IMR-90 (cell line): Measurements from ENCODE around the gene EIF4A3. TPM values are rescaled to one million over a fixed set of nuclear protein-coding genes. Genes with fewer than 3 reads are reported as not detected.

Experiments
- ATAC-seq: fragments of 200-7000 bp; cut with Tn5 transposase; 2 replicates; pipeline ENCODE4 v1.9.1; 2020; ENCODE audit warnings: low read depth, mild to moderate bottlenecking, moderate library complexity
- BruUV-seq: library from RNA; stranded (reverse); fragments of 400-500 nt; replicated peaks from 2 replicates; lab custom pipeline; 2021; lab: Mats Ljungman, UMichigan
- CTCF ChIA-PET: fragments of 300-600 bp; formaldehyde crosslinking; extraction: SDS; loops from one replicate; lab custom pipeline; 2021; ENCODE audit warnings: antibody characterized with exemption; lab: Yijun Ruan, JAX
- POLR2A ChIA-PET: fragments of 300-600 bp; sonication (Branson Sonifier 250); formaldehyde crosslinking; loops from one replicate; lab custom pipeline; 2022; ENCODE audit warnings: antibody characterized with exemption; ENCODE audit not compliant: unreplicated experiment; lab: Charles Lee
- DNase-seq: peaks from one replicate; pipeline ENCODE4 v3.0.0; 2013
- H2AFZ ChIP-seq: replicated peaks from 2 replicates; pipeline ENCODE3; 2013; ENCODE audit warnings: low read length, mild to moderate bottlenecking; ENCODE audit not compliant: poor library complexity
- H2AK5ac ChIP-seq: 2 replicates; pipeline ENCODE4 v1.6.1; 2013; ENCODE audit warnings: low read depth, low read length, inconsistent platforms
- H2AK9ac ChIP-seq: replicated peaks from 2 replicates; pipeline ENCODE3; 2013; ENCODE audit warnings: mild to moderate bottlenecking, low read depth, low read length, moderate library complexity; ENCODE audit not compliant: poor library complexity
- H2BK120ac ChIP-seq: 2 replicates; pipeline ENCODE4 v1.6.1; 2013; ENCODE audit warnings: low read depth, low read length, inconsistent platforms
- H2BK15ac ChIP-seq: 3 replicates; pipeline ENCODE4 v1.6.1; 2013; ENCODE audit warnings: low read depth, low read length, inconsistent platforms
- H2BK20ac ChIP-seq: 2 replicates; pipeline ENCODE4 v1.6.1; 2013; ENCODE audit warnings: low read depth, mild to moderate bottlenecking, inconsistent platforms, low read length, moderate library complexity
- H2BK5ac ChIP-seq: 2 replicates; pipeline ENCODE4 v1.6.1; 2013; ENCODE audit warnings: mild to moderate bottlenecking, low read depth, low read length, inconsistent platforms; ENCODE audit not compliant: poor library complexity, severe bottlenecking
- H3K14ac ChIP-seq: replicated peaks from 2 replicates; pipeline ENCODE4 v1.6.1; 2013; ENCODE audit warnings: low read depth, low read length, inconsistent platforms
- H3K18ac ChIP-seq: 2 replicates; pipeline ENCODE4 v1.6.1; 2013; ENCODE audit warnings: low read depth, low read length, control low read depth
- H3K23ac ChIP-seq: 2 replicates; pipeline ENCODE4 v1.6.1; 2013; ENCODE audit warnings: low read depth, low read length, inconsistent platforms
- H3K27ac ChIP-seq: 2 replicates; pipeline ENCODE4 v1.5.1; 2013; ENCODE audit warnings: mild to moderate bottlenecking, control low read depth, low read length; ENCODE audit not compliant: insufficient read depth
- H3K27me3 ChIP-seq: 2 replicates; pipeline ENCODE4 v1.6.1; 2013; ENCODE audit warnings: low read length; ENCODE audit not compliant: control insufficient read depth, insufficient read depth
- H3K36me3 ChIP-seq: 2 replicates; pipeline ENCODE4 v1.6.1; 2013; ENCODE audit warnings: low read length, mixed read lengths; ENCODE audit not compliant: control insufficient read depth, insufficient read depth
- H3K4ac ChIP-seq: 2 replicates; pipeline ENCODE4 v1.6.1; 2013; ENCODE audit warnings: low read depth, low read length, inconsistent platforms
- H3K4me1 ChIP-seq: 2 replicates; pipeline ENCODE4 v1.6.1; 2013; ENCODE audit warnings: low read length, mixed read lengths; ENCODE audit not compliant: control insufficient read depth, insufficient read depth
- H3K4me2 ChIP-seq: 2 replicates; pipeline ENCODE4 v1.6.1; 2013; ENCODE audit warnings: low read depth, mild to moderate bottlenecking, control low read depth, low read length, moderate library complexity
- H3K4me3 ChIP-seq: 2 replicates; pipeline ENCODE4 v1.5.1; 2013; ENCODE audit warnings: low read depth, mild to moderate bottlenecking, control low read depth, low read length, moderate library complexity; ENCODE audit not compliant: insufficient read depth
- H3K56ac ChIP-seq: 2 replicates; pipeline ENCODE4 v1.6.1; 2013; ENCODE audit warnings: low read length, inconsistent platforms; ENCODE audit not compliant: insufficient read depth; ENCODE audit errors: extremely low read depth
- H3K79me1 ChIP-seq, 2 experiments: 2 replicates each; pipeline ENCODE4 v1.6.1; 2013; ENCODE audit warnings: low read length in 2 of 2, inconsistent platforms in 1 of 2, low read depth in 1 of 2
- H3K9ac ChIP-seq: 2 replicates; pipeline ENCODE4 v1.6.1; 2013; ENCODE audit warnings: low read depth, low read length, control low read depth
- H3K9me1 ChIP-seq: 2 replicates; pipeline ENCODE4 v1.6.1; 2013; ENCODE audit warnings: low read length, inconsistent platforms; ENCODE audit not compliant: insufficient read depth
- H3K9me3 ChIP-seq: 2 replicates; pipeline ENCODE4 v1.6.1; 2013; ENCODE audit warnings: low read length; ENCODE audit not compliant: control insufficient read depth, insufficient read depth
- H4K20me1 ChIP-seq: 2 replicates; pipeline ENCODE4 v1.6.1; 2013; ENCODE audit warnings: low read length, inconsistent platforms; ENCODE audit not compliant: insufficient read depth
- H4K5ac ChIP-seq: 2 replicates; pipeline ENCODE4 v1.6.1; 2013; ENCODE audit warnings: mild to moderate bottlenecking, low read depth, low read length, control low read depth
- H4K8ac ChIP-seq, 2 experiments: 2 replicates each; pipeline ENCODE4 v1.6.1; 2013; ENCODE audit warnings: low read depth in 2 of 2, low read length in 2 of 2, control low read depth in 1 of 2, inconsistent platforms in 1 of 2
- H4K91ac ChIP-seq: 2 replicates; pipeline ENCODE4 v1.6.1; 2013; ENCODE audit warnings: low read depth, low read length, inconsistent platforms; ENCODE audit not compliant: insufficient read depth
- CEBPB ChIP-seq: IDR thresholded peaks from 2 replicates; pipeline ENCODE4 v1.6.1; 2012; ENCODE audit warnings: low read depth, low read length, improper control_type of control experiment
- CTCF ChIP-seq: conservative IDR thresholded peaks from 2 replicates; pipeline ENCODE4 v1.5.1; 2012; ENCODE audit warnings: mild to moderate bottlenecking, low read depth, low read length, improper control_type of control experiment
- FOS ChIP-seq: fragments of 150-350 bp; IDR thresholded peaks from 2 replicates; pipeline ENCODE4 v1.6.1; 2016; ENCODE audit warnings: low read depth, low read length
- MXI1 ChIP-seq: IDR thresholded peaks from 2 replicates; pipeline ENCODE4 v1.6.1; 2012; ENCODE audit warnings: low read depth, mild to moderate bottlenecking, low read length, moderate library complexity, borderline replicate concordance
- NFE2L2 ChIP-seq: fragments of 150-350 bp; IDR thresholded peaks from 2 replicates; pipeline ENCODE4 v1.6.1; 2016; ENCODE audit warnings: low read depth, mild to moderate bottlenecking, low read length
- RAD21 ChIP-seq: IDR thresholded peaks from 2 replicates; pipeline ENCODE4 v1.6.1; 2012; ENCODE audit warnings: low read length, improper control_type of control experiment
- RCOR1 ChIP-seq: IDR thresholded peaks from 2 replicates; pipeline ENCODE4 v1.6.1; 2012; ENCODE audit warnings: mild to moderate bottlenecking, low read length, improper control_type of control experiment; ENCODE audit not compliant: insufficient replicate concordance
- USF2 ChIP-seq: fragments of 150-350 bp; IDR thresholded peaks from 2 replicates; pipeline ENCODE4 v1.6.1; 2017; ENCODE audit warnings: mild to moderate bottlenecking, antibody characterized with exemption, low read length, low read depth
- WGBS, 2 experiments: methylation state at CpG; one replicate each; pipeline versions ENCODE4 v1.1.5 to v1.1.7; 2013; ENCODE audit warnings: missing lambda C conversion rate in 2 of 2; ENCODE audit not compliant: insufficient read length in 1 of 2; ENCODE audit errors: extremely low coverage in 2 of 2; 5-methylcytosine and 5-hydroxymethylcytosine counted together
- dilution Hi-C: fragments of 300-500 bp; cut with HindIII; formaldehyde crosslinking; loops from one replicate; pipeline ENCODE4 v1.14.3; 2018; ENCODE audit warnings: low sequenced_read_pairs; ENCODE audit not compliant: unreplicated experiment
- in situ Hi-C: fragments of 300-500 bp; cut with MboI; formaldehyde crosslinking; loops from 3 replicates; pipeline ENCODE4 v1.14.3; 2019; ENCODE audit warnings: low sequenced_read_pairs, inconsistent platforms, mixed read lengths
- intact Hi-C: fragments of 100-400 bp; cut with micrococcal nuclease; formaldehyde crosslinking; loops from 2 replicates; pipeline ENCODE4 v1.10.0; 2022
- polyA plus RNA-seq, 3 experiments: library from polyadenylated mRNA; depleted of rRNA; stranded (reverse); fragments of >200 nt; gene quantifications; 2 replicates each; pipeline ENCODE4 v1.2.3, GENCODE V29; 2012; ENCODE audit warnings: low replicate concordance in 1 of 3
- total RNA-seq: library from RNA; depleted of rRNA; stranded (reverse); fragments of >200 nt; gene quantifications from 2 replicates; pipeline ENCODE4 v1.2.3, GENCODE V29; 2012

Gene EIF4A3
- total and polyA plus RNA-seq, 2 of the 4 experiments (the other 2 are of a cell fraction): 85.3 to 97.1 TPM

GRCh38 chr17:80169784-80170500 lies 23.0 kb upstream of the EIF4A3 start, which contains the start of gene CARD14:
CARD14 (plus strand) TSS chr17:80170030; CDS start chr17:80181439, 11,409 bp downstream.
- intact Hi-C loops (no loop called here), in situ Hi-C loops (no loop called here), dilution Hi-C loops (no loop called here)
- Histone ChIP-seq H4K5ac (no peak within 1 kb of the TSS), H3K9ac (no peak within 1 kb of the TSS), H4K91ac (no peak within 1 kb of the TSS), H3K36me3 (no peaks in the 10 kb centered on the region), H2BK5ac (no peak within 1 kb of the TSS), H2AK9ac (no peak within 1 kb of the TSS), H2BK20ac (no peak within 1 kb of the TSS), H3K4ac (no peak within 1 kb of the TSS), H3K56ac (no peak within 1 kb of the TSS), H3K4me3 (no peak within 1 kb of the TSS), H3K14ac (no peak within 1 kb of the TSS), H3K79me1 (no peaks in the 10 kb centered on the region), H3K9me1 (no peaks in the 10 kb centered on the region; the same call in 1 of the 2 replicates), H3K9me3 (peaks cover 2% of the 10 kb centered on the region; the same call in 1 of the 2 replicates), H3K27ac (no peak within 1 kb of the TSS), H2BK15ac (no peak within 1 kb of the TSS), H3K18ac (no peak within 1 kb of the TSS), H3K27me3 (peaks cover 28% of the 10 kb centered on the region), H3K23ac (no peak within 1 kb of the TSS), H3K4me2 (no peak within 1 kb of the TSS), H4K8ac (no peak within 1 kb of the TSS), H2AFZ (no peak within 1 kb of the TSS), H3K4me1 (no peaks in the 10 kb centered on the region), H2AK5ac (no peak within 1 kb of the TSS), H2BK120ac (no peak within 1 kb of the TSS), H4K20me1 (no peaks in the 10 kb centered on the region)
- WGBS, 2 experiments: 83% methylated on average over 11 of the region's 19 CpGs; no CpG with 5 or more reads in 1 of the 2 experiments
- ChIA-PET CTCF (no interaction called here), POLR2A (no interaction called here)
- no TSS peak for BruUV-seq
- TF ChIP-seq MXI1 (no peak), RCOR1 (no peak), FOS (no peak), CTCF (no peak), RAD21 (no peak), USF2 (no peak), NFE2L2 (no peak), CEBPB (no peak)
- ATAC-seq (no peak), DNase-seq (no peak)
